IPS-NIHi7 (cell line): ENCODE data around the gene NTM.
"Not testable (repeated sequence)": the region's sequence is repeated elsewhere in the genome, so short reads cannot be mapped to it uniquely, and the experiment has no call there.

Experiments
- DNase-seq: peaks from one replicate; pipeline ENCODE4 v3.0.0; 2012; ENCODE audit warnings: mixed read lengths; ENCODE audit errors: extremely low spot score

The NTM gene

DNA sequence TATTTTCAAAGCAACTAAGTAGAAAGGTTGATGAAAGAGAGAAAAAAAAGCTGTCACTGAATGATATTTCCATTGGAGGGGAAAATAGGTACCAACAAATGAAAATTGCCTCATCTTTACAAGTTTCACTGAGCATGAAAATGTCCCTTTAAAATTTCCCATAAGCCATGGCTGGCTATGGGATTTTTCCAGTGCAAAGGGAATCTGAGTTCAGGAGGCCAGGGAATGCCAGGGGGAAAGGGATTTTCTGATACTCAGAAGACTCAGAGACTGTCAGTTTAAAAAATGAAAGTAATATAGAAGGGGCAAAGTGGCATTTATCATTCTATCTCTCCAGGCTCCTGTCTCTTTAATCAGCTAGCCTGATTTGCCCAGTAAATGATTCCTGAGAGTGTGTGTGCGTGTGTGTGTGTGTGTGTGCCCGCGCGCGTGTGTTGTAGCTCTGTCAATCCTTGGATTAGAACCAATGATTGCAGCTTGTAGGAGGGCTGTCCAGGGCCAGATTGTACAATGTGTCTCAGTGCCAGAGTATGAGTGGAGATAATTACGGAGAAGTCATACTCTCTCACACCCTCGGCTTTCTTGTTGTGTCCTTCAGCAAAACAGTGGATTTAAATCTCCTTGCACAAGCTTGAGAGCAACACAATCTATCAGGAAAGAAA, at the start of gene NTM:
Gene NTM (plus strand): TSS at position 526 of the 662 bp plus-strand sequence.
- no peak for DNase-seq

DNA sequence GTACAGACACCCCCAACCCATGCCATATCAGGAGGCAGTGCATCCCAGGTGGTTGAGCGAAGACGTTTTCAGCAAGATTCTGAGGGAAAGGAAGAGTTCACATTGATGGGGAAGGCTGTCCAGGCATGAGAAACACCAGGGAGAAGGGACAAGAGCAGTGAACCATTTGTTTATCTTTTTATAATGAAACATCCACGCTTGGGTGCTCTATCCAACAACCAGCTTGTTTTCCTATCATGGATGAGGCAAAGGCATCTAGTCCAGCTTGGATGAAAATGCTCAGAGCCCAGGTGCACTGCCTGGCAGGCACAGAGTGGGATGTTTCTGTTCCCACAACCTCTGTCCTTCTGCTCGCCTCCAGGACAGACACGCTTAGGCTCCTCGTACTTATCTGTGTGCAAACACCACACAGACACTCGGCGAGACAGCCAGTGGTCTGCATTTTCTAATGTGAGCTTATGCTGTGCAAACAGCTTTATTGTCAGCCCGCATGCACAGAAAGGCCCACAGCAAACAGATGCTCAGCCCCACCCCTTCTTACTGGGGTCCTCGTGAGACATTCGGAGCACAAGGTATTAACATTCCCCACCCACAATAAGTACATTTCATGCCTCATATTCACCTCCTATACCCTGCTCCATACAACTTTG, 45.4 kb upstream of the NTM start:
- no peak for DNase-seq

DNA sequence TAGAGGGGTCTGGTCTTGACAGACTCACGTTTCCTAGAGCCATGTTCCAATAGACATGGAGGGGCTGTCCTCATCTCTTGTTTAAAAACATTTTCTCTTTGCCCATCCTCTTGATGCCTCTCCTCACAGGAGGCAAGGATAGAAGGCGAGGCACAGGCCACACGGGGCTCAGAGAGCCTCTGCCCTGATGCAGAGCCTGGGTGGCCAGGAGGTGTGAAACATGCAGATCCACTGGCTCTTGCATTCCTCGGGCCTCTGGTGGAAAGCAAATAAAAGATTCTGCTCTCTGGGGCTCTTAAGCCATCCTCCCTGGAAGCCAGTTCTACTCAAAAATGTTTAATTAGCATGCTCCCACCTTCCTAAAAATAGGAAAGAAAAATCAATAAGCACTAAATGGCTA, 43.6 kb upstream of the NTM start:
- peak; percentile 35 for DNase-seq

DNA sequence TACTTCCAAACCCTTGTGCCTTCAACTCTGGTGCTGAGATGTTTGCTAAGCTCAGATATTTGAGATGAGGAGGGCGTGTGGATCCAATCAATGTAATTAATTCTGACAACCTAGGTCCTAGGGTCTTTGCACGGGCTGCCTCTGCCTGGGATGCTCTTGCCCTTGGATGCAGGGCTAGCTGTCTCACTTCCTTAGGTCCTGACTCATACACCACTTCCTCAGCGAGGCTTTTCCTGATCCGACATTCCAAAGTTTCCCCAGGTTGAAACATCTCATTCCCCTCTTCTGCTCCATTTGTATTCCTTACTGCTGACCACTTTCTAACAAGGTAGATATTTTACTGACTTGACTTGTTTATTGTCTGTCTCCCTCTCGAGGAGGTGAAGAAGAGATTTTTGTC, 43.0 kb upstream of the NTM start:
- no peak for DNase-seq

DNA sequence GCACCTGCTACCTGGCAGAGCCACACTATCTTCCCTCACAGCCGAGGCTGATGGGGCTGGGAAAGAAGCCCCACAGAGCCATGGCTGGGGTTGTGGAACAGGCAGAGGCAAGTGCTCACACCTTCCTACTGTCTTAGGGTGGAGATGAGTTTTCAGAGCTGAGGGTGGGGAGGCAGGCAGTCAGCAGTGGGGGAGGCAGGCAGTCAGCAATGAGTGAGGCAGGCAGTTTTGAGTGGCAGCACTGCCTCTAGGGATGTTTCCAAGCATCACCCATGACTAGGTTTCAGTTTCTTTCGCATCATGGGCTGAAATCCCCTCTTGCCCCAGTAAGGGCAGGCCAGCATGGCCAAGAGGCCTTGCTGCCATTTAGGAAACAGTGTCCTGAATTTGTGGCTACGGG, 41.6 kb upstream of the NTM start:
- no peak for DNase-seq

DNA sequence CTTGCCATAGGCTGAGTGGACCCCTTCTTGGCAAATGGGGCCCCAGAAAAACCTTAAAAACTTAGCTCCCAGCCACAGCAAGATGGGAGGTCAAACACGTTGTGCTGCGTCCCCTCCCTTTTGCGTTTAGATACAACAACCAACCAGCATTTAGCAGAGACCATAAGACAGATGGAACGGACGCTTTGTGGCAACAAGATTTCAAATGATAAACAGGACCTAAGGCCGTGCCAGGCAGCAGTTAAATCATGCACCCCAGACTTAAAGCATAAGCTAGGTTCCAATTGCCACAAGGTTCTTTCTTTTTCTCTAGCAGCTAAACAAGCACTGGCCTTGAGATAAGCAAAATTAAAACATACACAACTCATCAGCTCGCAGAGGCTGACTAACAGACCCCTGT, 39.4 kb upstream of the NTM start:
- DNase-seq = no peak

DNA sequence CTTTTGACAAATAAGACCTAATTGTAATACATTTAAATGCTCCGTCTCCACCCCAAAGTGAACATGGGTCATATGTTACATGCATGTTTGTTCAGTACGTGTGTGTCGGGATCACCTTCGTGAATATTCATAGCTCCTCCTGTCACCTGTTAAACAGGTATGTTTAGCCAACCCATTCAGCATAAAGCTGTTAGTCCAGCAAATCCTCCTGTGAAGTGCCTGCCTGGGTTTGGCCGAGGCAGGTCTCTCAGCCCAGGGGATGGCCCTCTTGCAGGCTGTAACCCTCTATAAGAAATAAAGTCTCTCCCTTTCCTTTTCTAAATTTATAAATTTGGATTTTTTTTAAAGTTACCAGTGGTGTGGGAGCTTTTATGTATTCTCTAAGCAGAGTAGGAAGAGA, 38.9 kb upstream of the NTM start:
- no peak for DNase-seq

DNA sequence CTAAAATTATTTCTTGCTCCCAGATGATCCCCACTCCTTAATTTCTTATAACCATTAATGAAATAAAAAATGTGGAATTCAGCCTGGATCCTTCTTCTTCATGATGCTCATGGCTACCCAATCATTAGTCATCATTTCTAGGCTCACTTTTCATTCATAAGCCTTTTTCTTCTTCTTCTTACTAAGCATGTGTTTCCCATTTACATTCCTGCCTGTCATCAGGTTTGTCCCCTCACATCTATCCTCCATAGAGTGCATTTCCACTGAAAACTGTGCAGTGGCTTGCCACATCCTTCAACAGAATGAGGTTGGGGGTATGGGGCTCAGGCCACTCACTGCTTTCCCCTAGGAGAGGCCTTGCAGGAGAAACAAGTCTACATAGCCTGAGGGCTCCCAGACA, 35.8 kb upstream of the NTM start:
- DNase-seq = no peak

DNA sequence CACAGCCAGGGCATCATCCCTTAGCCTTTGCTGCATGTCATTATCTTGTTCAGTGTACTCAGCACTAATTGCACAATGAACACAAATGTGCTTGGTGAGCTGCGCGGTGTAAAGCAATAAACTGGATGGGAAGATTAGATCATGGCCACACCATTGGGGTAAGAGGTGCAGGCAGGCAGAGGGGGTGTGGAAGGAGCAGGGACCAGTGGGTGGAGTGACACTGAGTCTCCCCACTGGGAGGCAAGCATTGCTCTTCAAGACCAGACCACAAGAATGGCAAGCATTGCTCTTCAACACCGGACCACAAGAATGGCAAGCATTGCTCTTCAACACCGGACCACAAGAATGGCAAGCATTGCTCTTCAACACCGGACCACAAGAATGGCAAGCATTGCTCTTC, 28.5 kb upstream of the NTM start:
- not testable (repeated sequence) for DNase-seq

DNA sequence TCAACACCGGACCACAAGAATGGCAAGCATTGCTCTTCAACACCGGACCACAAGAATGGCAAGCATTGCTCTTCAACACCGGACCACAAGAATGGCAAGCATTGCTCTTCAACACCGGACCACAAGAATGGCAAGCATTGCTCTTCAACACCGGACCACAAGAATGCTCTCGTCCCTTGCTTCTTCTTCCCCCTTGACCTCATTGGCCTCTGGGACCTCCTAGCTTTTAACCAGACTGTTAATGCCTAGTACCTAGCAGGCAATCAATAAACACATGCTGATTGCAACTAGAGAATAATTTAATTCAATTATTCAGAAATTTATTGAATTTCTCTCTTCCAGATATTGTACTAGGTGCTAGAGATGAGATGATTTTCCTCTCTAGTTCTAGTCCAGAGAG, 28.0 kb upstream of the NTM start:
- not testable (repeated sequence) for DNase-seq

DNA sequence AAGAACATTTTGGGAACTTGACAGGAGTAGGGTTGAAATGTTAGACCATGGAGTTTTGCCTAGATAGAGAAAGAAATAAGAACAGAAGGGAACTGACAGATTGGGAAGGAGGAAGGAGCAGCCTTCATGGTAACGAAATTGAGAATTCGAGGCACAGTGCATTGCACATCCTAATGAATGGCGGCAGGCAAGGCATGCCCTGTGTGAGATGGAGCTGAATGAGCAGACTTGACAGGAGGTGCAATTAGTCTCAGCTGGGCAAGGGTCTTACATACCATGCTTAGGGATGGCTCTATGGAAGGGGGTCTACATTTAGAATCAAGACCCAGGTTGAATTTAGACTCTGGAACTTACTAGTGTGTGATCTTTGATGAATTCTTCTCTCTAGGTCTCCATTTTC, 25.0 kb upstream of the NTM start:
- no peak for DNase-seq

DNA sequence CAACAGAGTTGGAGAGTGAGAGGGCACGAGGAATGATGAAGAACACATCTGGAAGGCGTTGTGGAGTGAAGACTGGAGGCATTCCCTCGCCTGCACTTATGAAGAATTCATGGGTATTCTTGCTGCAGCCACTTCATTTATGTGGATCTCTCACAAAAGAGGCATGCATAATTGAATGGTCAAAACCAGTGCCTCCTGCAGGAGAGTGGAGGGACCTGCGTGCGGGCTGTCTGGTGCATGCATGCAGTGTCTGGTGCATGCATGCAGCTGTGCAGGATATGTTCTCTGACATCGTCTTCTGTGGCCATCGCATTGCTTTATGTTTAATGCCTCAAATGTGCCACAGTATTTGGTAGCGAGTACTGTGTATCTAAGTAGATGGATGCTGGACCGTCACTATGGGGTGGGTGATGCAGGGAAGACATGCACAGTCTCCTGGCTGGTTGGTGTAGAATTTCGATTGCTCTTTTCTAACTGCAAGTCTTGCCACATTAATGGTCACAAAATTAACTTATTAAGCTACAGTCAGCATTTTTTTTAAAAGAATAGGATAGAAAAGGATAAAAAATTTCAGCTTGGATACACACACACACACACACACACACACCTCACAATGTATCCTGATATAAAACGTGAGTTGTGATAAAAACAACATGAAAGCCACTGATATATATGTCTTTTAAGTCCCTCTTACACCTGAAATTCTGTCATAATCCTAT, 20.9 kb upstream of the NTM start:
- DNase-seq = no peak

DNA sequence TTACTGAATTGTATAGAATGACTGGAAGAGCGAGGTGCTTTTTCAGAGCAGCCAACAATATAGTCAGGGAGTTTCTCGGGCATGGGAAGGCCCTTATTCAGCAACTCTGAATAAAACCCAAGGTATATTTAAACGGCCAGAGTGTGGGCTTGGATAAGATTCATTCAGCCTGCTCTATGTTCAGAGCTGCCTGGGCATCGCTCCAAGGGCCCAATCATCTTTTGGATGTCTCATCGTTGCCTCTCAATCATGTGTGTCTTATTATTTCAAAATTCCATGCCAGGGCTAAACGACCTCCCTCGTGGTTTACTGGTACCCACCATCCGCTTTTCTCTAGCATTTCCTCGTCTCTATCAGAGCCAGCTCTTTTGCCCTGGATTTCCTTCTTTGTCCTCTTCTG, 19.5 kb upstream of the NTM start:
- DNase-seq = no peak

DNA sequence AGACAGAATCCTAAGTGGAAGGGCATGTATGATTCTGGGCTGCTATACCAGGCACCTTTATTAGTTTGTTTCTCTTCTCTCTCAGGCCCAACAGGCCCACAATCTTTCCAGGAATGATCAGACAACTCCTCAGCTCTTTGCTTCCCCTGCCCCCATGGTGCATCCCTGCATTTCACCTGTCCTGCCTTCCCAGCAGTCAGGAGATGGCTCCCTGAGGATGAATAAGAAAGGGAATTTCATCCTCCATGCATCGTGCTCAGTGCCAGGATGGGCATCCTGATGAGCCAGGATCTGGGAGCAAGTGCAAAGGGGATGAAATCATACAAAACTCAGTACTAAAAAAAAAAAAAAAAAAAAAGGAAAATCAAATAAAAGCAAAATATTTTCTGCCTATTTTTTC, 18.6 kb upstream of the NTM start:
- no peak for DNase-seq

DNA sequence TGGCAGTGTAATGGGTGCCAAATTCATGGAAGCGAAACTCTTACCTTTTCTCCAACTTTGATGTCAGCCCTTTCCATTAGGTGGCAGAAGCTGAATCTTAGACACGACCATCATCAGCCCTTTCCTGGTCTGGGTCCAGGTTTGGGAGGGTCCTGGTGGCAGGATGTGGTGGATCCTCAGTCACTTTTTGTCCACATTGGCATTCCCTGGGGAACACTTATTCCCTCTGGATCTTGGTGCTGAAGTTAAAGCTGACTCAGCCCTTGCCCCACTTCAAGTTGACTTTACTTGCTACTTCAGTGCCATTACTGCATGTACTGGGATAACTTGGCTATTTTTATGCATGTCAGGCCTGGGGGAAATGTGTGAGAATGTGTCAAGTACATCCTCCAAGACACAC, 16.6 kb upstream of the NTM start:
- no peak for DNase-seq

DNA sequence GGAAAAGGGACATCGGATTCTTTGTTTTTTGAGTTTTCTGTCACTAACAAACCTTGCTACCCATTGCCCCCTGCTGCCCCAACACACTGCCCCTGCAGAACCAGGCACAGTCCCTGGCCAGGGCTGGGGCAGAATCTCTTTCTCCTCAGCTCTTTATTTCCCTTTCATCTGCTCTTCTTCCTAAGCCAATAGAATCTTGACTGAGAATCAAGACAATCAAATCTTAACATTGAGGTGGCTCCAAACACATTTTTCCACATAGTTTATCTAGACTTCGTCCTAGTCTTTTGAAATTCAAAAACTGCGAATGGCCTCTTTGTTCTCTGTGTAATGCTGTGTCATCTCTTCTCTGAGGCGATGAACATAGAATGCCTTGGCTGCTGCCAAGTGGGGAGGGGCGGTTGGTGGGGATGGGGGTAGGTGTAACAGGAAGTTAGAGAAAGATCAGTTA, 16.1 kb upstream of the NTM start:
- DNase-seq = no peak

DNA sequence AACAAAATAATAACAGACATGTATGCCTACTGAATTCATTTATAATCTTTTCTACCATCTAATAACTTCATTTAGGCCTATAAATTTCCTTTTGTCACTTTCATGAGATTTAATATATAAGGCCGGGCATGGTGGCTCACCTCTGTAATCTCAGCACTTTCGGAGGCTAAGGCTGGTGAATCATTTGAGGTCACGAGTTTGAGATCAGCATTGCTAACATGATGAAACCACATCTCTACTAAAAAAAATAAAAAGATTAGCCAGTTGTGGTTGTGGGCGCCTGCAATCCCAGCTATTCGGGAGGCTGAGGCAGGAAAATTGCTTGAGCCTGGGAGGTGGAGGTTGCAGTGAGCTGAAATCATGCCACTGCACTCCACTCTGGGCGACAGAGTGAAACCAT, 14.2 kb upstream of the NTM start:
- DNase-seq = no peak

DNA sequence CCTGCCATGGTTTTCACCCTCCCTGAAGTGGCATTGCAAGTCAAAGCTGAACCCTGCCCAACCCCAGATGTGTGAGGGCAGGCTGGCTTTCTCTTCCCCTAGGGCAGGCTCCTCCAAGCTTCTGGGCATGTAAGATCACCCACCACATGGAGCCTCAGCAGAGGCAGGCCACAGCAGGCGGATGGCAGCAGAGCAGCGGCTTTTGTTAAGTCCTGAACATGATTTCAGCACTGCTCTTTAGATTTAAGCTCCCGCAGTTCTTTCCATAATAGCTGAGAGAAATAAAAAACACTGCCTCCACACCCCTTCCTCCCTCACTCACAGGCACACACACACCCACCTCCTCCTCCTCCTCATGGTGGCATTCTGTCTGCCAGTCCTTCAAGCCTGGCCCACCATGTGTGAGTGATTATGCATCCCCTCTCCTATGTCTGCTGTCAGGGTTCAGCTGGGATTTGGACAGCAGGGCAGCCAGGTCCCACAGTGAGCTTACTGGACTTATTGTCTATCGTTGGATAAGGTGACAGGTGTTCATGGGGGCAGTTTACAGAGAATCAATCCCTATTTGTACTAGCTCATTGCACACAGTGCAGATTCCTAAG, 5.0 kb upstream of the NTM start:
- no peak for DNase-seq

DNA sequence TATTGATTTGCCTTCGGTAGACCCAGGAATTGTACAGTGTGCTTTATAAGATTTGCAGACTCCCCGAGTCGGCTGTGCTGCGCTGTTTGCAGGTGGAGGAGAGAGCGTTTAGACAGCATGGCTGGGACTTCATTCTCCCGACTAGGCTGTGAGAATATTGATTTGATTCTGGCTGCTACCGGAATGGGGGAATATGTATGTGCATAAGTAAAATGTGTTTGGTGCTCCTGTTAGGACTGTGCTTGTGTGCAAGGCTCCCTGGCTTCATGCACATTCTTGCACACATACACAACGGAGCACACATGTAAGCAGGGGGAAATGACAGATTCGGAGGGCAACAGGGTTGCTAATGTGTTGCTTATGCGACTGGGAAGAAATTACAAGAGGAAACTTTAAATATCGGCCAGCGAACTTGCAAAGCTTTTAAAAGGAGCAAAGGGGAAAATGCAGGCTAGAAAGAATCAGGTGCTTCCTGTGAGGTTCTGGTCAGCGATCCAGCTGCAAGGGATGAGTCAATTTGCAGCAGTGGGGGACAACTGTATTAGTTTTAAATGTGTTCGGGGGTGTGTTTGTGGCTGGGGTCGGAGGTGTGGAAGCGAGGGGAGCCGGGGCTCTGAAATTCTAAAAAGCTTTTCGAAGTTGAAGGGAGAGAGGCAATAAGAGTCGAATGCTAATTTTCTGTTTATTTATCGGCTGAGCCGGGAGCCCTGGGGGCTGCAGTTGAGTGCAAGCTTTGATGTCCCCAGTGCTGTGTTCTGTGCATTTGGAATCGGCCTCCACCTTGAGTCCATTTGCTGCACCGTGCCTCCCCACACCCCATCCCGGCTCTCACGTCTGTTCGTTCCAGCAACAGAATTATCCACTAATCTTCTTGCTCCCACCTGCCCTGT, 731 bp downstream of the NTM start:
- DNase-seq = no peak

DNA sequence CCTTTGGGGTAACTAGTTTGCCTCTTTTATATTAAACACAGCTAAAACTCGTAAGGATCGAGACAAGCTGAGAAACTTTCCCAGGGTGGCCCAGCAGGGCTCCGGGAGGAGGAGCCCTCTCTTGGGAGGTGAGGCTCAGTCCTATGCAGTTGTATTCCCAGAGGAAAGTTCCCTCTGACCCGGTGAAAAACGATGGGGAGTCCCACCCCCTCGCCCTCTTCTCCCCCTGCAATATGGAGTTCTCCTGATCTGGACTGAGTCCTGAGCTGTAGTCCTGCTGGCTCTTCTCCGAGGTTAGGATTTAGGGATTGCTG, 1.3 kb downstream of the NTM start:
- no peak for DNase-seq

DNA sequence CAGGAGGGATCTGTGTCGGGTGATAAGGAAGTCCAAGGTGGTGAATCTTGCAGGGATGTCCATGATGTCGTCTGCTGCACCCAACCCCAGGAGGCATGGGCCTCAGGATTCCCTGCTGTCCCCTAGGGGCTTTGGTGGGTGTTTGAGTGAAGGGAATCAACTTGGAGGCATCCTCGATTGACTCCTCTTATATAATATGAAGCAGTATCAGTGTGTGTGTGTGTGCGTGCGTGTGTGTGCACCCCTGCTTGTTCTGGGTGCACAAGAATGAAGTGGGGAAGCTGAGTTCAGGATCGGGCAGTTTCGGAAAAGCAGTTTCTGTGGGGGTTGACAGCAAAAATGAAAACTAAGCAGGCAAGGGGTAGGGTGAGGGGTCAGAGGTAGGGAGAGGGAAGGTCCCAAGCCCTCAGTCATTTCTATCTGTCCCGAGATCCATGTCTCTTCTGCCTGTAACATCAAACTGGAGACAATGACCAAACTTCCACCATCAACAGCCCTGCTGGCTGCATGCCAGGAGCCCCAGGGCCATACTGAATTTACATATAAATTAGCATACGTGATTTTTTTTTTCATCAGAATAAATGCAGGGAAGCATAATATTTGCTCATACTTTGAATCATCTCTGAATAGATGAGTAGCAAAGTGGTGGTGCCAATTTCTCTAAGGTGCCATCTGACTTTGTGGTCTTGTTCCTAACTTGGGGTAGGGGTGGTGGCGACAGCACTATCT, 2.0 kb downstream of the NTM start:
- no peak for DNase-seq
